HCT116 (cell line): ENCODE measurements around the gene FBXO46.

Experiments
- CEBPB ChIP-seq: IDR thresholded peaks from 2 replicates; pipeline ENCODE4 v1.6.1; 2012; ENCODE audit warnings: low read depth
- CTCF ChIP-seq, 3 experiments: fragments of 200-600 bp in 1 of 3; sonication (generic) in 1 of 3; IDR thresholded peaks in 2 of 3; conservative IDR thresholded peaks in 1 of 3; 2 replicates each; pipeline ENCODE4 v1.5.1; 2012 to 2017; ENCODE audit warnings: low read depth in 2 of 3, low read length in 2 of 3, antibody characterized with exemption in 1 of 3, borderline replicate concordance in 1 of 3, control low read depth in 1 of 3, mild to moderate bottlenecking in 1 of 3, mixed read lengths in 1 of 3, mixed run types in 1 of 3, moderate library complexity in 1 of 3; ENCODE audit not compliant: insufficient read depth in 1 of 3
- ELF1 ChIP-seq: IDR thresholded peaks from 2 replicates; pipeline ENCODE4 v1.6.1; 2012; ENCODE audit warnings: low read depth, borderline replicate concordance
- EZH2phosphoT487 ChIP-seq: fragments of 200-600 bp; IDR thresholded peaks from 2 replicates; pipeline ENCODE4 v1.6.1; 2018; ENCODE audit warnings: antibody characterized with exemption, borderline replicate concordance
- JUND ChIP-seq: IDR thresholded peaks from 2 replicates; pipeline ENCODE4 v1.6.1; 2012
- POLR2A ChIP-seq: IDR thresholded peaks from 2 replicates; pipeline ENCODE4 v1.7.0; 2011; ENCODE audit warnings: borderline replicate concordance; ENCODE audit not compliant: insufficient read depth, insufficient read length; ENCODE audit errors: extremely low read depth
- RAD21 ChIP-seq: IDR thresholded peaks from 2 replicates; pipeline ENCODE4 v1.6.1; 2012; ENCODE audit warnings: low read depth, mild to moderate bottlenecking
- SP1 ChIP-seq: IDR thresholded peaks from 2 replicates; pipeline ENCODE4 v1.6.1; 2012; ENCODE audit warnings: low read depth
- TCF7L2 ChIP-seq: IDR thresholded peaks from 2 replicates; pipeline ENCODE4 v1.7.0; 2011; ENCODE audit warnings: borderline replicate concordance, inconsistent platforms; ENCODE audit not compliant: insufficient read depth, insufficient read length; ENCODE audit errors: extremely low read depth
- ZNF274 ChIP-seq: fragments of 200-500 bp; sonication (Bioruptor generic); IDR thresholded peaks from 2 replicates; pipeline ENCODE4 v1.6.1; 2014; ENCODE audit warnings: mild to moderate bottlenecking, low read depth, low read length, inconsistent platforms

DNA sequence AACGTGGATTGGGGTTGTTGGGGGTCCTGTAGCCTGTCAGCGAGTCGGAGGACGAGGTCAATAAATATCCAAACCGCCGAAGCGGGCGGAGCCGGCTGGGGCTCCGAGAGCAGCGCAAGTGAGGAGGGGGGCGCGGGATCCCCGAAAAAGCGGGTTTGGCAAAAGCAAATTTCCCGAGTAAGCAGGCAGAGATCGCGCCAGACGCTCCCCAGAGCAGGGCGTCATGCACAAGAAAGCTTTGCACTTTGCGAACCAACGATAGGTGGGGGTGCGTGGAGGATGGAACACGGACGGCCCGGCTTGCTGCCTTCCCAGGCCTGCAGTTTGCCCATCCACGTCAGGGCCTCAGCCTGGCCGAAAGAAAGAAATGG lies 39.1 kb upstream of the FBXO46 start:
- TF ChIP-seq CEBPB: no peak
- no peak for TF ChIP-seq CTCF (IDR thresholded peaks at IDR 0.05 in 2 of 3, conservative IDR thresholded peaks at IDR 0.05 in 1 of 3; ENCODE audit: borderline replicate concordance in 1 of 3, insufficient read depth in 1 of 3, low read depth in 2 of 3, low read length in 2 of 3)
- no peak for TF ChIP-seq ZNF274
- TF ChIP-seq EZH2phosphoT487: no peak
- TF ChIP-seq POLR2A: peak; percentile 50
- no peak for TF ChIP-seq SP1
- TF ChIP-seq JUND: 0 out of 2 replicates have a peak, but pooled peaks have one; percentile 12
- no peak for TF ChIP-seq RAD21
- no peak for TF ChIP-seq TCF7L2
- no peak for TF ChIP-seq ELF1
